ENCODE data around the gene NRBP1. TPM values are rescaled to one million over a fixed set of nuclear protein-coding genes. Genes with fewer than 3 reads are reported as not detected.
A peak's percentile ranks its signal among the peaks of the same experiment; 100 is the strongest.

The NRBP1 gene
- total and polyA plus RNA-seq, 9 of the 15 experiments (the other 6 are each of a cell fraction or from before 2014, with no cell fraction given) = 2.9 to 84.5 (median 36.9) TPM

DNA sequence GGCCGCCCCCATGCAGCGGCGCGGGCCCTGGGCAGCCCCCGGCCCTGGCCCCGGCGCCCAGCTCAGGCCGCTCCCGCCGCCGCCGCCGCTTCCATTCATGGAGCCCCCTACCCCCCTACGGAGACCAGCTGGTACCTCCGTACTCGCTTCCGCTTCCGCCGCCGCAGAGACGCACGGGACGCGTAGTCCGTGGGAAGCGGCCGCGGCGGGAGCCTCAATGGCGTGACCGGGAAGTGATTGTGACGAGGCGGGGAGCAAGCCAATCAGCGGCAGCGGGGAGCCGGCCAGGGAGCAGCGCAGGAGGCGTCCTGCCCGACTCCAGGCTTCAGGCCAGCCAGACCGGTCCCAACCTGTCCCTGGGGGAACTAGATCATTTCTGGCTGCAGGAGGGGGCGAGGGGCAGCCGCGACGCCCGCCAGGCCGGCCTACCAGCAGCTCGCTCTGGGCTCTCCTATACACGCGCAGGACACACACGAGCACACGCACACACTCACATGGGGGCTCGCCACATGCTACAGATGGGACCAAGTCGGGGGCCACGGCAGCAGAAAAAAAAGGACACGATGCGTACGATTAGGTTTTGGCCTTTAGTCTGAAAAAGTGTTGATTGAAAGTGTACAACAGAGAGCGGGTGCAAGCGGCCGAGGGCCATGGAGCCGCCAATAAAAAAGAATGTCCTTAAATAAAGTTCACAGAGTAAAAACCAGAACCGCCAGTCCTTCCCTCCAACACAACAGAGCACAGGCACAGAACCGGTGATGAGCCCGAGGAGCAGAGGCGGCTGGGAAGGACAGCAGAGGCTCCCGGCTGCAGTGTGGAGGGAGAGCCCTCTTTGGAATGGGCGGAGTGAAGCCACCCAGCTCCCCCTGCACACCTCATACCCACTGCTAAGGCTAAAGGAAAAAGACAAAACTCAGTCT, 47.5 kb upstream of the NRBP1 start, which contains the start of gene ZNF513 (continued):
- TF ChIP-seq, protein P1, sequence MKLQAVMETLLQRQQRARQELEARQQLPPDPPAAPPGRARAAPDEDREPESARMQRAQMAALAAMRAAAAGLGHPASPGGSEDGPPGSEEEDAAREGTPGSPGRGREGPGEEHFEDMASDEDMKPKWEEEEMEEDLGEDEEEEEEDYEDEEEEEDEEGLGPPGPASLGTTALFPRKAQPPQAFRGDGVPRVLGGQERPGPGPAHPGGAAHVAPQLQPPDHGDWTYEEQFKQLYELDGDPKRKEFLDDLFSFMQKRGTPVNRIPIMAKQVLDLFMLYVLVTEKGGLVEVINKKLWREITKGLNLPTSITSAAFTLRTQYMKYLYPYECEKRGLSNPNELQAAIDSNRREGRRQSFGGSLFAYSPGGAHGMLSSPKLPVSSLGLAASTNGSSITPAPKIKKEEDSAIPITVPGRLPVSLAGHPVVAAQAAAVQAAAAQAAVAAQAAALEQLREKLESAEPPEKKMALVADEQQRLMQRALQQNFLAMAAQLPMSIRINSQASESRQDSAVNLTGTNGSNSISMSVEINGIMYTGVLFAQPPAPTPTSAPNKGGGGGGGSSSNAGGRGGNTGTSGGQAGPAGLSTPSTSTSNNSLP (IDR thresholded peaks at IDR 0.05; ENCODE audit: borderline replicate concordance, low read depth, low read length) = no peak
- TF ChIP-seq TAL1 (IDR thresholded peaks at IDR 0.05) (no peak), DIDO1 (tag; IDR thresholded peaks at IDR 0.05; ENCODE audit: low read depth) (no peak), PYGO2 (tag; IDR thresholded peaks at IDR 0.05) (no peak), NFYB (IDR thresholded peaks at IDR 0.05; ENCODE audit: extremely low read depth, insufficient read length) (peak; percentile 94), TCF7L2 (IDR thresholded peaks at IDR 0.05; ENCODE audit: low read depth, low read length) (peak; percentile 84), TFAM (CRISPR knock-in tag; conservative IDR thresholded peaks at IDR 0.05) (no peak), RCOR1 (IDR thresholded peaks at IDR 0.05; ENCODE audit: borderline replicate concordance in 1 of 2, low read depth in 2 of 2, low read length in 2 of 2) (no peak), PHTF2 (CRISPR knock-in tag; IDR thresholded peaks at IDR 0.05) (no peak), ZNF507 (tag; conservative IDR thresholded peaks at IDR 0.05) (no peak), ZNF174 (CRISPR knock-in tag; IDR thresholded peaks at IDR 0.05) (no peak), CAMTA2 (CRISPR knock-in tag; conservative IDR thresholded peaks at IDR 0.05) (0 out of 2 replicates have a peak, but pooled peaks have one; percentile 46), RHOXF2B (CRISPR knock-in tag; conservative IDR thresholded peaks at IDR 0.05) (no peak), GTF2F1 (IDR thresholded peaks at IDR 0.05; ENCODE audit: low read depth, low read length) (no peak)
- TF ChIP-seq, protein P2, sequence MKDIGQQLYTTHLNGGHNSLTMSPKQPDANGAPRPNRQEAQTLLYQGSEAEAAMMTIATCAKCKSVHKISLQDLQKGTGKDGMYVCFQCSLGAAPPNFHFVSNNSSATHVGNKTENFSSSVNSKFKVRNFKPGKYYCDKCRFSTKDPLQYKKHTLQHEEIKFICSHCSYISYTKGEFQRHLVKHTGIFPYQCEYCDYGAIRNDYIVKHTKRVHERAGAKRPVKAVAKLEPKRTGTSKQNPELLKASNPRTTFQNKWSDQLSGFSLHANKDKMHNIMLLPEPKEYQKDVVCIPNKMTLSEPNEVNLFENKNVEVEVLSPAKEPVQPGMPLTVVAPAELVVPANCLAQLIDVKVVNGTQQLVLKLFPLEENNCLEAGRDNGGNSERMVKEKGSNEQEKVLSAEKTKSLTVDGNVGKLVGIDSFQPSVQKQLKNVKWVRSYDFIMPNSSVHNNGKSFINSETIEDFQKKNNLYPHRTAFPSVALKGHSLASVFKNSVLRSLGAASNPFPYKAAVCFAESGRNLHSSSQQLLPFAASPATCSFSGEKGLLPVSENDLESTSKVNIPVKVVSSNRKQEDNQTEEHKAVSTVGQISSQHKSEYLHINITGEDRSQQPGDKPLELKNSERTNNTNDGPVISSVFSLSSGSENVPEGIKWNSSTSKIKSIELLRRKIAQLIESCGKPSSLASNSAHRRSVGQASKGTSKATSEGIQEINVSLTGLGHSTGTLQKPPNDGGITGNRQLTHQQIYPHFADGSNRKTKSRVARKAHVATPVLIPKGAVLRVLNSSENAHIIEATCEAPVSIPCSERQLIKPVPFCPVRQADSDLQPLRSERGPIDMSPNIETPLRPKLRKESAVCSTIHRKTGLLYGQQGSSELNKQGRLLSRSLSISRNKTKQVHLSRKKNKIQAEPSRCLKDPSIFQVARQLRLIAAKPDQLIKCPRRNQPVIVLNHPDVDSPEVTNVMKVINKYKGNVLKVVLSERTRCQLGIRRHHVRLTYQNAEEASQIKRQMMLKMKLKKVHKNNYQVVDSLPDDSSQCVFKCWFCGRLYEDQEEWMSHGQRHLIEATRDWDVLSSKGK (CRISPR knock-in tag; IDR thresholded peaks at IDR 0.05) = no peak
- TF ChIP-seq, protein P3, sequence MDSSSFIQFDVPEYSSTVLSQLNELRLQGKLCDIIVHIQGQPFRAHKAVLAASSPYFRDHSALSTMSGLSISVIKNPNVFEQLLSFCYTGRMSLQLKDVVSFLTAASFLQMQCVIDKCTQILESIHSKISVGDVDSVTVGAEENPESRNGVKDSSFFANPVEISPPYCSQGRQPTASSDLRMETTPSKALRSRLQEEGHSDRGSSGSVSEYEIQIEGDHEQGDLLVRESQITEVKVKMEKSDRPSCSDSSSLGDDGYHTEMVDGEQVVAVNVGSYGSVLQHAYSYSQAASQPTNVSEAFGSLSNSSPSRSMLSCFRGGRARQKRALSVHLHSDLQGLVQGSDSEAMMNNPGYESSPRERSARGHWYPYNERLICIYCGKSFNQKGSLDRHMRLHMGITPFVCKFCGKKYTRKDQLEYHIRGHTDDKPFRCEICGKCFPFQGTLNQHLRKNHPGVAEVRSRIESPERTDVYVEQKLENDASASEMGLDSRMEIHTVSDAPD (CRISPR knock-in tag; IDR thresholded peaks at IDR 0.05) = no peak
- TF ChIP-seq, protein P4, sequence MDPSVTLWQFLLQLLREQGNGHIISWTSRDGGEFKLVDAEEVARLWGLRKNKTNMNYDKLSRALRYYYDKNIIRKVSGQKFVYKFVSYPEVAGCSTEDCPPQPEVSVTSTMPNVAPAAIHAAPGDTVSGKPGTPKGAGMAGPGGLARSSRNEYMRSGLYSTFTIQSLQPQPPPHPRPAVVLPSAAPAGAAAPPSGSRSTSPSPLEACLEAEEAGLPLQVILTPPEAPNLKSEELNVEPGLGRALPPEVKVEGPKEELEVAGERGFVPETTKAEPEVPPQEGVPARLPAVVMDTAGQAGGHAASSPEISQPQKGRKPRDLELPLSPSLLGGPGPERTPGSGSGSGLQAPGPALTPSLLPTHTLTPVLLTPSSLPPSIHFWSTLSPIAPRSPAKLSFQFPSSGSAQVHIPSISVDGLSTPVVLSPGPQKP (CRISPR knock-in tag; IDR thresholded peaks at IDR 0.05) = no peak

Measured in K562 (cell line).